ENCODE results near the gene CPPED1. TPM values are rescaled to one million over a fixed set of nuclear protein-coding genes. Genes with fewer than 3 reads are reported as not detected.
A peak's percentile ranks its signal among the peaks of the same experiment; 100 is the strongest.

Gene CPPED1
- total RNA-seq, 2 donors from 2014 or later = 22.8 to 29.1 TPM

DNA sequence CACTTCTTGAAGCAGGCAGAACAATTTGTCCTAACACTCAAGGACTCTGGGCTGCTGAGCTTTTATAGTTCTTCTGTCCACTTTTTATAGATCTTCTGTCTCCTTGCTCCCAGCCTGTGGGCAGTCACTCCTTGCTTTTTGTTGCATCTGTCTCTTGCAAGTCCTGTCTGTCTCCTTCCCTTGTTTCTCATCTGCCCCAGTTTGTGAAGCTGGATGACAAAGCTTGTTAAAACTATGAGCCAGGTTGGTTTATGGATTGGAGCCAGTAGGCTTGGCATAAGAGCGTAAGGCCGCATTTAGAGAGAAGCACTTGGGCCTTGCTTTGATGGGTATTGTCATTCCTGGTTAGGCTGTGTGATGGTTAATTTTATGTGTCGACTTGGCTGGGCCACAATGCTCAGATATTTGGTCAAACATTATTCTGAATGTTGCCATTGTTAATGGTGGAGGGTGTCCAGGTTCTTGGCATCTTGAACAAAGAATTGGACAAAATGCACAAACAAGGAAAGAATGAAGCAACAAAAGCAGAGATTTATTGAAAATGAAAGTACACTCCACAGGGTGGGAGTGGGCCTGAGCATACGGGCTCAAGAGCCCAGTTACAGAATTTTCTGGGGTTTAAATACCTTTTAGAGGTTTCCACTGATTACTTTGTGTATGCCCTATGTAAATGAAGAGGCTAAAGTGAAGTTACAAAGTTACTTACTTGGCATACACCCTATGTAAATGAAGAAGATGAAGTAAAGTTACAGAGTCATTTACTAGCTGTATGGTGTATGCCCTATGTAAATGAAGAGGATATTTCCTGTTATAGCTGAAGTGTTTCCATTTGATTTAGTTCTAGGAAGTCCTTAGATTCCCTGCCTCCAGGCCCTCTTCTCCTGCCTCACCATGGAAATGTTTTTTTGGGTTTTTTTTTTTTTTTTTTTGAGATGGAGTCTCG lies 8.0 kb upstream of the CPPED1 start:
- H3K27me3 ChIP-seq = no peaks in the 10 kb centered on the region
- intact Hi-C loops (cut with DNase I) = loop anchor here (10.0 kb wide), 1 partner anchor 717 kb away; no protein-coding TSS in a partner anchor
- H3K4me1 ChIP-seq = no peaks in the 10 kb centered on the region
- H3K9me3 ChIP-seq = no peaks in the 10 kb centered on the region
- no peak overlapping the region for H3K4me3 ChIP-seq
- no peak for DNase-seq
- no peak overlapping the region for H3K27ac ChIP-seq
- TF ChIP-seq, protein P1, sequence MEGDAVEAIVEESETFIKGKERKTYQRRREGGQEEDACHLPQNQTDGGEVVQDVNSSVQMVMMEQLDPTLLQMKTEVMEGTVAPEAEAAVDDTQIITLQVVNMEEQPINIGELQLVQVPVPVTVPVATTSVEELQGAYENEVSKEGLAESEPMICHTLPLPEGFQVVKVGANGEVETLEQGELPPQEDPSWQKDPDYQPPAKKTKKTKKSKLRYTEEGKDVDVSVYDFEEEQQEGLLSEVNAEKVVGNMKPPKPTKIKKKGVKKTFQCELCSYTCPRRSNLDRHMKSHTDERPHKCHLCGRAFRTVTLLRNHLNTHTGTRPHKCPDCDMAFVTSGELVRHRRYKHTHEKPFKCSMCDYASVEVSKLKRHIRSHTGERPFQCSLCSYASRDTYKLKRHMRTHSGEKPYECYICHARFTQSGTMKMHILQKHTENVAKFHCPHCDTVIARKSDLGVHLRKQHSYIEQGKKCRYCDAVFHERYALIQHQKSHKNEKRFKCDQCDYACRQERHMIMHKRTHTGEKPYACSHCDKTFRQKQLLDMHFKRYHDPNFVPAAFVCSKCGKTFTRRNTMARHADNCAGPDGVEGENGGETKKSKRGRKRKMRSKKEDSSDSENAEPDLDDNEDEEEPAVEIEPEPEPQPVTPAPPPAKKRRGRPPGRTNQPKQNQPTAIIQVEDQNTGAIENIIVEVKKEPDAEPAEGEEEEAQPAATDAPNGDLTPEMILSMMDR (IDR thresholded peaks at IDR 0.05) = no peak
- no peak overlapping the region for H3K9ac ChIP-seq (ENCODE audit: low read depth in 2 of 2, low read length in 2 of 2)
- no peaks in the 10 kb centered on the region for H3K36me3 ChIP-seq

DNA sequence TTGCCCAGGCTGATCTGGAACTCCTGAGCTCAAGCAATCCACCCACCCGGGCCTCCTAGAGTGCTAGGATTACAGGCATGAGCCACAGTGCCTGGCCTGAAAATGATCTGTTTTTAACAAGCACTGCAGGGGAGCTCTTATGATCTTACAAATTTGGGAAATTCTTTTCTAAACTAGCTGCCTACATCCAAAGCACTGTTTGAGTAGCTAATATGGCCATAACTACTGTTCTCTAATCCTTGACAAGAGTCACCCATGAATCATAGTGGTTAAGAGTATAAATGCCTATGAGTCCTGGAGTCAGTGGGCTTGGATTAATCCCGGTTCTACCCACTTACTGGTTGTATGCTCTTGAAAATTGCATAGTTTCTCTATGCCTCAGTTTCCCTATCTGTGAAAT lies 1.4 kb upstream of the CPPED1 start:
- Histone ChIP-seq H3K36me3 (no peaks in the 10 kb centered on the region), H3K4me1 (peaks cover 3% of the 10 kb centered on the region), H3K4me3 (no peak overlapping the region), H3K9me3 (no peaks in the 10 kb centered on the region), H3K27me3 (no peaks in the 10 kb centered on the region), H3K27ac (no peak overlapping the region), H3K9ac (ENCODE audit: low read depth in 2 of 2, low read length in 2 of 2) (no peak overlapping the region)
- DNase-seq = no peak
- TF ChIP-seq, protein P1 (IDR thresholded peaks at IDR 0.05) = no peak
- intact Hi-C loops (cut with DNase I) = no loop called here

DNA sequence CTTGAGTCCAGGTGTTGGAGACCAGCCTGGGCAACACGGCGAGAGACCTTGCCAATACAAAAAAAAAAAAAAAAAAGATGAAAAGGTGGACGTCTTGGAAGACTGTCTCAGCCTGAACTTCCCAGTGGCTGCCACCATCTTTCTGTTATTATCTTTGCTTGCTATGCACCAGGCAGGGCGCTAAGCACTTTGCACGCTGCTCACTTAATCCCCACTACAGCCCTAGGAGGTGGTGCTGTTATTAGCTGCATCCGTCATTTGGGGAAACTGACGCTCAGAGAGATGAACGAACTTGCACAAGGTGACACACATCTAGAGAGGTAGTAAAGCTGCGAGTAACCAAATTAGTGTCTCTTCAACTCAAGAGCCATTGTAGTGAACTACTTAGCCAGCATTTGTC lies 708 bp upstream of the CPPED1 start:
- intact Hi-C loops (cut with DNase I) = no loop called here
- DNase-seq = no peak
- Histone ChIP-seq H3K4me3 (peak overlapping the region; percentile 52), H3K9ac (ENCODE audit: low read depth in 2 of 2, low read length in 2 of 2) (no peak overlapping the region), H3K27ac (no peak overlapping the region), H3K4me1 (peaks cover 3% of the 10 kb centered on the region), H3K36me3 (no peaks in the 10 kb centered on the region), H3K9me3 (no peaks in the 10 kb centered on the region), H3K27me3 (no peaks in the 10 kb centered on the region)
- TF ChIP-seq, protein P1 (IDR thresholded peaks at IDR 0.05) = no peak

DNA sequence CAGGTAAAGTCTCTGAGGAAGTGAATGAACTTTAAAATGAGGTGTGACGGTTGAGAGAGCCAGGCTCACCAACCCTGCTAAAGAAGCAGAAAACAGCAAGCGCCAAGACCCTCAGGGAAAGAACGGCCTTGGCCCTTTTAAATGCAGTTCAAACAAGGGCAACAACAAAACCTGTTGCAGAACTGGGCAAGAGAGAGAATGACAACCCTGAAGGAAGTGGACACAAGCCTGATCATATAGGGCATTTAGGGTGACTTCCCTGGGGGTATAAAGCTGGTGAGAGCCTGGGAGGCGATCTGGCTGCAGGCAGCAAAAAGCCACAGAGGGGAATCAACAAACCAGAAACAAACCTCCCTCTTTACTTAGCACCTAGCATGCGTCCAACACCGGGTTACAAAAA lies 1.0 kb downstream of the CPPED1 start:
- H3K9ac ChIP-seq (ENCODE audit: low read depth in 2 of 2, low read length in 2 of 2) = peak overlapping the region in 1 of 2 donors; percentile 64
- H3K27ac ChIP-seq = peak overlapping the region; percentile 77
- H3K4me3 ChIP-seq = peak overlapping the region; percentile 52
- H3K4me1 ChIP-seq = peaks cover 3% of the 10 kb centered on the region
- H3K36me3 ChIP-seq = no peaks in the 10 kb centered on the region
- H3K27me3 ChIP-seq = no peaks in the 10 kb centered on the region
- DNase-seq = no peak
- intact Hi-C loops (cut with DNase I) = no loop called here
- TF ChIP-seq, protein P1 (IDR thresholded peaks at IDR 0.05) = no peak
- H3K9me3 ChIP-seq = no peaks in the 10 kb centered on the region

DNA sequence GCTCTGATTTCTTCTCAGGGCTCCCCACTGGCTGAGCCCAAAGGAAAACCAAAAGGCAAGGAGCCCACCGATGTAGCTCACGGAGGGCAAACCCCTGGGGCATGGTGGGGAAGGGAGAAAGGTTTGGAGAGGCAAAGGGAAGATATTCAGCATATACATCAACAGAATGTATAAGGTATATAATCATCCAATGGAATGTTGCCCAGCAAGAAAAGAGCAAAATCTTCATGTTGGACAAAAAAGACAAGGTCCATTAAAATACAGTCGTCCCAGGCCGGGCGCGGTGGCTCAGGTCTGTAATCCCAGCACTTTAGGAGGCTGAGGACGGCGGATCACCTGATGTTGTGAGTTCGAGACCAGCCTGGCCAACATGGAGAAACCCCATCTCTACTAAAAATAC lies 1.6 kb downstream of the CPPED1 start:
- Histone ChIP-seq H3K9me3 (no peaks in the 10 kb centered on the region), H3K4me3 (peak overlapping the region; percentile 52), H3K27me3 (no peaks in the 10 kb centered on the region), H3K9ac (ENCODE audit: low read depth in 2 of 2, low read length in 2 of 2) (peak overlapping the region in 1 of 2 donors; percentile 31), H3K36me3 (no peaks in the 10 kb centered on the region), H3K27ac (peak overlapping the region; percentile 77), H3K4me1 (peaks cover 3% of the 10 kb centered on the region)
- TF ChIP-seq, protein P1 (IDR thresholded peaks at IDR 0.05) = no peak
- intact Hi-C loops (cut with DNase I) = no loop called here
- DNase-seq = no peak

All from colonic mucosa (tissue), 4 donors.